ENCODE data around the gene RBSN. TPM values are rescaled to one million over a fixed set of nuclear protein-coding genes. Genes with fewer than 3 reads are reported as not detected.
A peak's percentile ranks its signal among the peaks of the same experiment; 100 is the strongest.

RBSN gene
- total and polyA plus RNA-seq, 7 experiments from 2014 or later, result 20.5 to 54.4 (median 39.0) TPM

- H3K4me1 Mint-ChIP-seq, result peaks cover 0 to 1% (median 0%) of the 10 kb centered on the region in 7 donors
- ChIA-PET CTCF (interaction anchor here (0.7 kb wide), 1 partner anchor 175 kb away, joined by 3 read pairs; no protein-coding TSS in a partner anchor), POLR2A (interaction anchor here (1.5 kb wide), 1 partner anchor 32 kb away, joined by 4 read pairs; the partner anchor contains the start of gene MRPS25)
- peaks cover 12 to 55% (median 22%) of the 10 kb centered on the region in 5 donors for H3K36me3 Mint-ChIP-seq
- Histone ChIP-seq H3K27ac (ENCODE audit: low read depth, low read length) (no peak overlapping the region), H3K36me3 (ENCODE audit: control insufficient read depth in 2 of 3, insufficient read depth in 3 of 3, low read length in 3 of 3) (peaks cover 11 to 87% (median 13%) of the 10 kb centered on the region in 3 experiments), H3K4me3 (ENCODE audit: low read length) (no peak overlapping the region), H3K27me3 (ENCODE audit: control insufficient read depth in 2 of 2, insufficient read depth in 2 of 2, low read length in 2 of 2) (no peaks in the 10 kb centered on the region), H3K4me1 (ENCODE audit: control insufficient read depth in 2 of 2, insufficient read depth in 2 of 2, low read length in 2 of 2) (no peaks in the 10 kb centered on the region), H3K9me3 (ENCODE audit: control insufficient read depth in 2 of 3, low read length in 3 of 3) (no peaks in the 10 kb centered on the region)
- peak overlapping the region in 2 of 9 donors; percentile 41 to 56 for H3K27ac Mint-ChIP-seq
- H3K4me3 Mint-ChIP-seq, result no peak overlapping the region
- no peaks in the 10 kb centered on the region for H3K27me3 Mint-ChIP-seq
- peaks cover 0 to 1% (median 0%) of the 10 kb centered on the region in 11 donors for H3K9me3 Mint-ChIP-seq
- no peak for DNase-seq
- ATAC-seq, result no peak
- intact Hi-C loops (cut with micrococcal nuclease), result no loop called here
Observed at GRCh38 chr3:15033103-15033502, 65.8 kb downstream of the RBSN start.

- H3K27me3 ChIP-seq (ENCODE audit: control insufficient read depth in 2 of 2, insufficient read depth in 2 of 2, low read length in 2 of 2), result no peaks in the 10 kb centered on the region
- intact Hi-C loops (cut with micrococcal nuclease), result no loop called here
- no peak overlapping the region for H3K4me3 ChIP-seq (ENCODE audit: low read length)
- ChIA-PET CTCF (no interaction called here), POLR2A (interaction anchor here (1.5 kb wide), 1 partner anchor 32 kb away, joined by 4 read pairs; the partner anchor contains the start of gene MRPS25)
- H3K27ac Mint-ChIP-seq, result peak overlapping the region in 3 of 9 donors; percentile 41 to 56 (median 52)
- no peaks in the 10 kb centered on the region for H3K27me3 Mint-ChIP-seq
- no peaks in the 10 kb centered on the region for H3K4me1 ChIP-seq (ENCODE audit: control insufficient read depth in 2 of 2, insufficient read depth in 2 of 2, low read length in 2 of 2)
- H3K36me3 Mint-ChIP-seq, result peaks cover 12 to 56% (median 21%) of the 10 kb centered on the region in 5 donors
- H3K9me3 Mint-ChIP-seq, result peaks cover 0 to 1% (median 0%) of the 10 kb centered on the region in 11 donors
- ATAC-seq (no peak), DNase-seq (no peak)
- peaks cover 11 to 87% (median 13%) of the 10 kb centered on the region in 3 experiments for H3K36me3 ChIP-seq (ENCODE audit: control insufficient read depth in 2 of 3, insufficient read depth in 3 of 3, low read length in 3 of 3)
- H3K27ac ChIP-seq (ENCODE audit: low read depth, low read length), result no peak overlapping the region
- H3K9me3 ChIP-seq (ENCODE audit: control insufficient read depth in 2 of 3, low read length in 3 of 3), result no peaks in the 10 kb centered on the region
- H3K4me1 Mint-ChIP-seq, result peaks cover 0 to 1% (median 0%) of the 10 kb centered on the region in 7 donors
- no peak overlapping the region for H3K4me3 Mint-ChIP-seq
Observed at GRCh38 chr3:15032650-15033049, 66.3 kb downstream of the RBSN start.

DNA sequence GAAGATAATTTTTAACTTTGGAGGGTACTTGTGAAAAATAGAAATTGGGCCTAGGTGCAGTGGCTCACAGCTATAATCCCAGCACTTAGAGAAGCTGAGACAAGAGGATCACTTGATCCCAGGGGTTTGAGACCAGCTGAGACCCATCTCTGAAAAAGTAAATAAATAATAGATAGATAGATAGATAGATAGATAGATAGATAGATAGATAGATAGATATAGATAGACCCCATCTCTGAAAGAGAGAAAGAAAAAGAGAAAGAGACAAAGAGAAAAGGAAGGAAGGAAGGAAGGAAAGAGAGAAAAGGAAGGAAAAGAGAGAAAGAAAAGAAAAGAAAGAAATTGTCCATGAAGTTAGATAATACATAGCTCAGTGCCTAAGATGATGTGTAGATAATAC is 69.3 kb downstream of the RBSN start:
- H3K36me3 ChIP-seq (ENCODE audit: control insufficient read depth in 2 of 3, insufficient read depth in 3 of 3, low read length in 3 of 3), result peaks cover 11 to 83% (median 13%) of the 10 kb centered on the region in 3 experiments
- Mint-ChIP-seq H3K4me3 (no peak overlapping the region), H3K9me3 (peaks cover 0 to 1% (median 0%) of the 10 kb centered on the region in 11 donors), H3K27ac (peak overlapping the region in 2 of 9 donors; percentile 55 to 61), H3K4me1 (peaks cover 0 to 3% (median 0%) of the 10 kb centered on the region in 7 donors), H3K36me3 (peaks cover 15 to 65% (median 34%) of the 10 kb centered on the region in 5 donors), H3K27me3 (no peaks in the 10 kb centered on the region)
- no peak for DNase-seq
- ATAC-seq, result no peak
- intact Hi-C loops (cut with micrococcal nuclease), result loop anchor here in 1 of 2 donors (5.0 kb wide), 1 partner anchor 102 kb away; no protein-coding TSS in a partner anchor
- CTCF ChIA-PET, result interaction anchor here (0.7 kb wide), 1 partner anchor 8 kb away, joined by 3 read pairs; no protein-coding TSS in a partner anchor
- POLR2A ChIA-PET, result interaction anchor here (0.6 kb wide), 1 partner anchor 37 kb away, joined by 3 read pairs; no protein-coding TSS in a partner anchor
- no peak overlapping the region for H3K27ac ChIP-seq (ENCODE audit: low read depth, low read length)
- no peaks in the 10 kb centered on the region for H3K4me1 ChIP-seq (ENCODE audit: control insufficient read depth in 2 of 2, insufficient read depth in 2 of 2, low read length in 2 of 2)
- no peaks in the 10 kb centered on the region for H3K9me3 ChIP-seq (ENCODE audit: control insufficient read depth in 2 of 3, low read length in 3 of 3)
- H3K4me3 ChIP-seq (ENCODE audit: low read length), result no peak overlapping the region
- no peaks in the 10 kb centered on the region for H3K27me3 ChIP-seq (ENCODE audit: control insufficient read depth in 2 of 2, insufficient read depth in 2 of 2, low read length in 2 of 2)

DNA sequence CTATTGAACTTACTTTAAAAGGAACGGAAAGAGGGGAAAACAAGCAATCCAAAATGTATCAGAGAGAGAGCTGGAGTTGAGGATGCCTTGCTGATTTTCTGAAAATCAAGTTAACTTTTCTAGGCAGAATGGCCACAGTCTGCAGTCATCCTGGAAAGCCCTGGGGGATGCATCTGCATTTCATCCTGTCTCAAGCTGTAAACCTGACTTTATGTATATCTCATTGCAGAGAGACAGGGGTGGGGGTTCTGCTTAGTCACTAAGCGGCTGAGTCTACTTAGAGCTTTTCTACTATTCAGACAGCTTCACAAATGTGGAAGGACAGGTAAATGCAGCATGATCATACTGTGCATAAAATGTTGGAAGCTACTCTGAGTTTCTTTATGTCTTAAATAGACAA is 75.2 kb downstream of the RBSN start:
- peaks cover 9 to 83% (median 26%) of the 10 kb centered on the region in 3 experiments for H3K36me3 ChIP-seq (ENCODE audit: control insufficient read depth in 2 of 3, insufficient read depth in 3 of 3, low read length in 3 of 3)
- peaks cover 15 to 60% (median 28%) of the 10 kb centered on the region in 5 donors for H3K36me3 Mint-ChIP-seq
- no peaks in the 10 kb centered on the region for H3K27me3 ChIP-seq (ENCODE audit: control insufficient read depth in 2 of 2, insufficient read depth in 2 of 2, low read length in 2 of 2)
- CTCF ChIA-PET, result no interaction called here
- no peak overlapping the region for H3K27ac ChIP-seq (ENCODE audit: low read depth, low read length)
- ATAC-seq (no peak), DNase-seq (no peak)
- H3K4me3 Mint-ChIP-seq, result no peak overlapping the region
- peaks cover 0 to 4% (median 0%) of the 10 kb centered on the region in 7 donors for H3K4me1 Mint-ChIP-seq
- H3K9me3 ChIP-seq (ENCODE audit: control insufficient read depth in 2 of 3, low read length in 3 of 3), result no peaks in the 10 kb centered on the region
- no peaks in the 10 kb centered on the region for H3K4me1 ChIP-seq (ENCODE audit: control insufficient read depth in 2 of 2, insufficient read depth in 2 of 2, low read length in 2 of 2)
- no peaks in the 10 kb centered on the region for H3K27me3 Mint-ChIP-seq
- H3K9me3 Mint-ChIP-seq, result no peaks in the 10 kb centered on the region
- POLR2A ChIA-PET, result no interaction called here
- no peak overlapping the region for H3K4me3 ChIP-seq (ENCODE audit: low read length)
- intact Hi-C loops (cut with micrococcal nuclease), result no loop called here
- H3K27ac Mint-ChIP-seq, result no peak overlapping the region

- CTCF ChIA-PET, result no interaction called here
- no peak for ATAC-seq
- no peak for DNase-seq
- H3K4me1 ChIP-seq (ENCODE audit: control insufficient read depth in 2 of 2, insufficient read depth in 2 of 2, low read length in 2 of 2), result no peaks in the 10 kb centered on the region
- no peaks in the 10 kb centered on the region for H3K27me3 ChIP-seq (ENCODE audit: control insufficient read depth in 2 of 2, insufficient read depth in 2 of 2, low read length in 2 of 2)
- no peak overlapping the region for H3K27ac ChIP-seq (ENCODE audit: low read depth, low read length)
- peaks cover 15 to 57% (median 27%) of the 10 kb centered on the region in 5 donors for H3K36me3 Mint-ChIP-seq
- peaks cover 0 to 4% (median 0%) of the 10 kb centered on the region in 7 donors for H3K4me1 Mint-ChIP-seq
- H3K9me3 Mint-ChIP-seq, result no peaks in the 10 kb centered on the region
- intact Hi-C loops (cut with micrococcal nuclease), result no loop called here
- POLR2A ChIA-PET, result no interaction called here
- H3K4me3 Mint-ChIP-seq, result no peak overlapping the region
- H3K36me3 ChIP-seq (ENCODE audit: control insufficient read depth in 2 of 3, insufficient read depth in 3 of 3, low read length in 3 of 3), result peaks cover 9 to 82% (median 22%) of the 10 kb centered on the region in 3 experiments
- no peak overlapping the region for H3K27ac Mint-ChIP-seq
- no peak overlapping the region for H3K4me3 ChIP-seq (ENCODE audit: low read length)
- no peaks in the 10 kb centered on the region for H3K27me3 Mint-ChIP-seq
- no peaks in the 10 kb centered on the region for H3K9me3 ChIP-seq (ENCODE audit: control insufficient read depth in 2 of 3, low read length in 3 of 3)
Observed at GRCh38 chr3:15023249-15023648, 75.7 kb downstream of the RBSN start.

Other genes with a start within 250 kb of the RBSN start
- gene NR2C2, start 151.6 kb downstream of the RBSN start, total RNA-seq, result 10 to 100 TPM; 49.9 to 96.3 (median 61.6) TPM
- gene NR2C2, start 151.6 kb downstream of the RBSN start, polyA plus RNA-seq, result 10 to 100 TPM; 12.7 to 20.4 TPM
- gene MRPS25, start 33.8 kb downstream of the RBSN start, total RNA-seq, result 100 to 1,000 TPM in 1 of 5 experiments, 10 to 100 TPM in 4; 57.6 to 104 (median 76.0) TPM
- 10 to 100 TPM; 20.2 to 23.9 TPM for gene MRPS25, start 33.8 kb downstream of the RBSN start, polyA plus RNA-seq
- gene CAPN7, start 107.1 kb upstream of the RBSN start, total RNA-seq, result 100 to 1,000 TPM in 2 of 5 experiments, 10 to 100 TPM in 3; 34.4 to 104 (median 70.4) TPM
- 10 to 100 TPM; 23.4 to 33.9 TPM for gene CAPN7, start 107.1 kb upstream of the RBSN start, polyA plus RNA-seq
- gene SH3BP5, start 233.4 kb upstream of the RBSN start, total RNA-seq, result 10 to 100 TPM; 18.5 to 64.7 (median 39.5) TPM
- gene SH3BP5, start 233.4 kb upstream of the RBSN start, polyA plus RNA-seq, result 10 to 100 TPM; 38.2 to 49.6 TPM

Data from naive thymus-derived CD4-positive, alpha-beta T cell (primary cell).